Vagina (tissue), 2 donors: ENCODE measurements around the gene TGM4.

Experiments used
- CTCF ChIP-seq, 3 experiments: fragments of 450-650 bp in 2 of 3; fragments of 200-600 bp in 1 of 3; sonication (generic) in 1 of 3; IDR thresholded peaks; one replicate each; pipeline ENCODE4 v1.5.1; 2017 to 2019; ENCODE audit warnings: antibody characterized with exemption in 3 of 3, mild to moderate bottlenecking in 2 of 3, moderate library complexity in 2 of 3
- POLR2A ChIP-seq, 2 donors: fragments of 450-650 bp; IDR thresholded peaks; one replicate each; pipeline ENCODE4 v1.6.1; 2017; ENCODE audit warnings: antibody characterized with exemption in 2 of 2, mild to moderate bottlenecking in 2 of 2, moderate library complexity in 2 of 2
- POLR2AphosphoS5 ChIP-seq, 2 donors: sonication (generic); formaldehyde crosslinking; IDR thresholded peaks; one replicate each; pipeline ENCODE4 v1.9.0; 2017; ENCODE audit warnings: antibody characterized with exemption in 2 of 2, mild to moderate bottlenecking in 2 of 2, low read depth in 1 of 2; ENCODE audit not compliant: insufficient read depth in 1 of 2

GRCh38 chr3:44899683-44900367, 25.4 kb downstream of the TGM4 start:
- no peak for TF ChIP-seq POLR2AphosphoS5 (IDR thresholded peaks at IDR 0.05; ENCODE audit: insufficient read depth in 1 of 2, low read depth in 1 of 2)
- no peak for TF ChIP-seq POLR2A (IDR thresholded peaks at IDR 0.05)
- no peak for TF ChIP-seq CTCF (IDR thresholded peaks at IDR 0.05)
